ENCODE data around the gene NFYC. TPM values are rescaled to one million over a fixed set of nuclear protein-coding genes. Genes with fewer than 3 reads are reported as not detected.

NFYC gene
- polyA plus RNA-seq, 1 of the 3 experiments (the other 2 are of a cell fraction): 72.4 TPM

GRCh38 chr1:40689737-40690136 lies 1.8 kb upstream of the NFYC start:
- H3K27me3 ChIP-seq (ENCODE audit: insufficient read depth): no peaks in the 10 kb centered on the region
- H3K4me1 ChIP-seq (ENCODE audit: control insufficient read depth in 1 of 2, insufficient read depth in 2 of 2, low read depth in 1 of 2, low read length in 1 of 2): peaks cover 15 to 17% of the 10 kb centered on the region in 2 experiments; a peak in 3 of 4 replicates
- no peak overlapping the region for H3K27ac ChIP-seq (ENCODE audit: low read depth in 2 of 2, low read length in 1 of 2)
- ChIA-PET POLR2A (interaction anchor here (0.6 to 2.5 kb wide), 3 partner anchors 8 to 40 kb away, joined by 3 to 16 read pairs (median 4); no protein-coding TSS in a partner anchor), CTCF (interaction anchor here (1.5 to 2.3 kb wide), 4 partner anchors 21 to 85 kb away, joined by 4 to 12 read pairs (median 8); no protein-coding TSS in a partner anchor)
- no peak for DNase-seq
- H3K4me3 ChIP-seq (ENCODE audit: low read depth in 2 of 2, low read length in 1 of 2): no peak overlapping the region
- TF ChIP-seq, protein P1, sequence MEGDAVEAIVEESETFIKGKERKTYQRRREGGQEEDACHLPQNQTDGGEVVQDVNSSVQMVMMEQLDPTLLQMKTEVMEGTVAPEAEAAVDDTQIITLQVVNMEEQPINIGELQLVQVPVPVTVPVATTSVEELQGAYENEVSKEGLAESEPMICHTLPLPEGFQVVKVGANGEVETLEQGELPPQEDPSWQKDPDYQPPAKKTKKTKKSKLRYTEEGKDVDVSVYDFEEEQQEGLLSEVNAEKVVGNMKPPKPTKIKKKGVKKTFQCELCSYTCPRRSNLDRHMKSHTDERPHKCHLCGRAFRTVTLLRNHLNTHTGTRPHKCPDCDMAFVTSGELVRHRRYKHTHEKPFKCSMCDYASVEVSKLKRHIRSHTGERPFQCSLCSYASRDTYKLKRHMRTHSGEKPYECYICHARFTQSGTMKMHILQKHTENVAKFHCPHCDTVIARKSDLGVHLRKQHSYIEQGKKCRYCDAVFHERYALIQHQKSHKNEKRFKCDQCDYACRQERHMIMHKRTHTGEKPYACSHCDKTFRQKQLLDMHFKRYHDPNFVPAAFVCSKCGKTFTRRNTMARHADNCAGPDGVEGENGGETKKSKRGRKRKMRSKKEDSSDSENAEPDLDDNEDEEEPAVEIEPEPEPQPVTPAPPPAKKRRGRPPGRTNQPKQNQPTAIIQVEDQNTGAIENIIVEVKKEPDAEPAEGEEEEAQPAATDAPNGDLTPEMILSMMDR (IDR thresholded peaks at IDR 0.05): no peak
- TF ChIP-seq RAD21 (IDR thresholded peaks at IDR 0.05; ENCODE audit: low read length): no peak
- TF ChIP-seq GATA2 (CRISPR knock-in tag; IDR thresholded peaks at IDR 0.05): no peak
- TF ChIP-seq EP300 (IDR thresholded peaks at IDR 0.05; ENCODE audit: borderline replicate concordance in 1 of 2, low read depth in 1 of 2, low read length in 1 of 2): no peak
- TF ChIP-seq IRF3 (IDR thresholded peaks at IDR 0.05; ENCODE audit: low read depth, low read length): no peak
- TF ChIP-seq RXRA (IDR thresholded peaks at IDR 0.05; ENCODE audit: borderline replicate concordance, low read depth): no peak
- no peak for TF ChIP-seq POLR2AphosphoS5 (IDR thresholded peaks at IDR 0.05; ENCODE audit: low read depth, low read length)
- TF ChIP-seq RFX5 (IDR thresholded peaks at IDR 0.05; ENCODE audit: low read length): no peak
- no peak for TF ChIP-seq SMC3 (IDR thresholded peaks at IDR 0.05; ENCODE audit: low read depth, low read length)
- peaks cover 55% of the 10 kb centered on the region for H3K79me2 ChIP-seq (ENCODE audit: insufficient read depth)
- H3K36me3 ChIP-seq (replicated peaks in 1 of 2; ENCODE audit: control insufficient read depth in 1 of 2, insufficient read depth in 2 of 2, low read length in 1 of 2): peaks cover 7 to 15% of the 10 kb centered on the region in 2 experiments
- no peaks in the 10 kb centered on the region for H3K9me2 ChIP-seq
- no peak overlapping the region for H3K4me2 ChIP-seq
- 75% methylated on average over 1 of the region's 1 CpG for WGBS (ENCODE audit: low lambda C conversion rate)
- 0 out of 2 replicates have a peak, but pooled peaks cover 3% of the 10 kb centered on the region for H4K20me1 ChIP-seq (ENCODE audit: insufficient read depth)
- H3K9ac ChIP-seq: no peak overlapping the region
- H2AFZ ChIP-seq (ENCODE audit: low read depth): no peak overlapping the region
- H3F3A ChIP-seq (replicated peaks; ENCODE audit: insufficient read depth): peaks cover 12% of the 10 kb centered on the region
- H3K9me3 ChIP-seq: no peaks in the 10 kb centered on the region

- H3K4me1 ChIP-seq (ENCODE audit: control insufficient read depth in 1 of 2, insufficient read depth in 2 of 2, low read depth in 1 of 2, low read length in 1 of 2): peaks cover 15 to 17% of the 10 kb centered on the region in 2 experiments; a peak in 3 of 4 replicates
- H3K9me3 ChIP-seq: no peaks in the 10 kb centered on the region
- H4K20me1 ChIP-seq (ENCODE audit: insufficient read depth): 0 out of 2 replicates have a peak, but pooled peaks cover 3% of the 10 kb centered on the region
- CTCF ChIA-PET: interaction anchor here (0.6 to 2.3 kb wide), 9 partner anchors 11 to 262 kb away, joined by 3 to 12 read pairs (median 3); partner anchors contain the start of gene ZNF684
- WGBS (ENCODE audit: low lambda C conversion rate): 22% methylated on average over 18 of the region's 18 CpGs
- POLR2A ChIA-PET: interaction anchor here (0.6 to 2.5 kb wide), 15 partner anchors 10 to 289 kb away, joined by 3 to 30 read pairs (median 5); partner anchors contain the start of genes CTPS1 and RIMS3
- H3K27me3 ChIP-seq (ENCODE audit: insufficient read depth): no peaks in the 10 kb centered on the region
- peaks cover 12% of the 10 kb centered on the region for H3F3A ChIP-seq (replicated peaks; ENCODE audit: insufficient read depth)
- H3K4me3 ChIP-seq (ENCODE audit: low read depth in 2 of 2, low read length in 1 of 2): peak overlapping the region; percentile 68 to 95
- H3K79me2 ChIP-seq (ENCODE audit: insufficient read depth): peaks cover 67% of the 10 kb centered on the region
- TF ChIP-seq GABPA (IDR thresholded peaks at IDR 0.05; ENCODE audit: low read depth) (no peak), MXI1 (IDR thresholded peaks at IDR 0.05; ENCODE audit: low read depth, low read length) (peak; percentile 33; the same call in 1 of the 2 replicates)
- H2AFZ ChIP-seq (ENCODE audit: low read depth): peak overlapping the region; percentile 30; the same call in 1 of the 2 replicates
- peak overlapping the region; percentile 99 for H3K9ac ChIP-seq
- peak overlapping the region; percentile 78 to 97; a peak in 3 of 4 replicates for H3K27ac ChIP-seq (ENCODE audit: low read depth in 2 of 2, low read length in 1 of 2)
- H3K36me3 ChIP-seq (replicated peaks in 1 of 2; ENCODE audit: control insufficient read depth in 1 of 2, insufficient read depth in 2 of 2, low read length in 1 of 2): peaks cover 7 to 10% of the 10 kb centered on the region in 2 experiments
- no peak for DNase-seq
- H3K4me2 ChIP-seq: peak overlapping the region; percentile 85
- no peaks in the 10 kb centered on the region for H3K9me2 ChIP-seq
Measured at GRCh38 chr1:40690771-40691537, 550 bp upstream of the NFYC start.

Measured in SK-N-SH (cell line).